Epithelial cell of prostate (primary cell): ENCODE results near the gene MOB1B.

Source experiments
- DNase-seq: peaks from one replicate; pipeline ENCODE4 v3.0.0-alpha.2; 2011; ENCODE audit warnings: low read depth, low spot score
- H3K27ac ChIP-seq: fragments of 450-650 bp; 2 replicates; pipeline ENCODE4 v1.5.1; 2017; ENCODE audit warnings: mild to moderate bottlenecking

MOB1B gene

GRCh38 chr4:70908993-70909556 lies 6.9 kb downstream of the MOB1B start:
- no peak overlapping the region for H3K27ac ChIP-seq

GRCh38 chr4:70914000-70914399 lies 11.8 kb downstream of the MOB1B start:
- H3K27ac ChIP-seq = no peak overlapping the region
- DNase-seq = no peak

More at GRCh38 chr4:70908993-70909556, 6.9 kb downstream of the MOB1B start:
- no peak for DNase-seq

- no peak overlapping the region for H3K27ac ChIP-seq
- DNase-seq = no peak
These were observed 12.5 kb downstream of the MOB1B start for GRCh38 chr4:70914631-70915030.

GRCh38 chr4:70915036-70915815 lies 13.1 kb downstream of the MOB1B start:
- H3K27ac ChIP-seq = no peak overlapping the region
- no peak for DNase-seq

- DNase-seq = no peak
- no peak overlapping the region for H3K27ac ChIP-seq
These were observed 13.8 kb downstream of the MOB1B start for GRCh38 chr4:70915874-70916559.

- no peak for DNase-seq
These were observed 18.4 kb downstream of the MOB1B start for GRCh38 chr4:70920592-70920991.

GRCh38 chr4:70925418-70925817 lies 23.2 kb downstream of the MOB1B start:
- no peak for DNase-seq
- no peak overlapping the region for H3K27ac ChIP-seq

More at GRCh38 chr4:70920592-70920991, 18.4 kb downstream of the MOB1B start:
- H3K27ac ChIP-seq = no peak overlapping the region

GRCh38 chr4:70925899-70926635 lies 23.9 kb downstream of the MOB1B start:
- H3K27ac ChIP-seq = no peak overlapping the region
- DNase-seq = no peak

GRCh38 chr4:70927502-70928137 lies 25.5 kb downstream of the MOB1B start:
- no peak for DNase-seq
- no peak overlapping the region for H3K27ac ChIP-seq

GRCh38 chr4:70930530-70931256 lies 28.5 kb downstream of the MOB1B start:
- no peak overlapping the region for H3K27ac ChIP-seq
- no peak for DNase-seq

GRCh38 chr4:70931347-70931746 lies 29.2 kb downstream of the MOB1B start:
- DNase-seq = no peak
- no peak overlapping the region for H3K27ac ChIP-seq

- DNase-seq = no peak
- H3K27ac ChIP-seq = no peak overlapping the region
These were observed 30.8 kb downstream of the MOB1B start for GRCh38 chr4:70932984-70933383.

GRCh38 chr4:70935038-70935695 lies 33.0 kb downstream of the MOB1B start:
- no peak for DNase-seq
- no peak overlapping the region for H3K27ac ChIP-seq

- no peak overlapping the region for H3K27ac ChIP-seq
- DNase-seq = no peak
These were observed 34.1 kb downstream of the MOB1B start for GRCh38 chr4:70936200-70936787.

- DNase-seq = no peak
- H3K27ac ChIP-seq = no peak overlapping the region
These were observed 35.9 kb downstream of the MOB1B start for GRCh38 chr4:70938086-70938485.

GRCh38 chr4:70940134-70940533 lies 38.0 kb downstream of the MOB1B start:
- no peak for DNase-seq
- no peak overlapping the region for H3K27ac ChIP-seq

- H3K27ac ChIP-seq = no peak overlapping the region
- no peak for DNase-seq
These were observed 40.9 kb downstream of the MOB1B start for GRCh38 chr4:70943114-70943513.

GRCh38 chr4:70945046-70945445 lies 42.9 kb downstream of the MOB1B start:
- DNase-seq = no peak
- no peak overlapping the region for H3K27ac ChIP-seq
